Right lung (tissue), 10 donors: ENCODE data around the gene CUEDC2. TPM values are rescaled to one million over a fixed set of nuclear protein-coding genes. Genes with fewer than 3 reads are reported as not detected.

Experiments used
- DNase-seq, 2 donors: peaks; one replicate each; pipeline ENCODE4 v3.0.0-alpha.2; 2013
- long read RNA-seq, 8 donors: transcript quantifications; one replicate each; lab custom pipeline, GENCODE V29; 2026
- polyA plus RNA-seq, 5 donors: library from polyadenylated mRNA; unstranded; fragments of 120-200 nt; gene quantifications; one replicate each; pipeline versions ENCODE4 v1.2.1 to v1.2.3, GENCODE V29; 2013; ENCODE audit warnings: inconsistent platforms in 1 of 5, low replicate concordance in 1 of 5; ENCODE audit not compliant: insufficient read length in 5 of 5, insufficient read depth in 1 of 5

The CUEDC2 gene, protein sequence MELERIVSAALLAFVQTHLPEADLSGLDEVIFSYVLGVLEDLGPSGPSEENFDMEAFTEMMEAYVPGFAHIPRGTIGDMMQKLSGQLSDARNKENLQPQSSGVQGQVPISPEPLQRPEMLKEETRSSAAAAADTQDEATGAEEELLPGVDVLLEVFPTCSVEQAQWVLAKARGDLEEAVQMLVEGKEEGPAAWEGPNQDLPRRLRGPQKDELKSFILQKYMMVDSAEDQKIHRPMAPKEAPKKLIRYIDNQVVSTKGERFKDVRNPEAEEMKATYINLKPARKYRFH
- 10 to 100 TPM; 58.7 to 90.0 (median 70.6) TPM for polyA plus RNA-seq
- long read RNA-seq, donor 1, transcript CUEDC2-201 (9 exons, 1,191 nt) = major isoform, 51 of 81 reads
- long read RNA-seq, donor 1, partial matches to known transcripts = 22 of 81 reads
- long read RNA-seq, donor 1, other reads (novel, unspliced or antisense) = 5 of 81 reads
- long read RNA-seq, donor 2, transcript CUEDC2-201 (9 exons, 1,191 nt) = major isoform, 40 of 53 reads
- long read RNA-seq, donor 2, partial matches to known transcripts = 11 of 53 reads
- long read RNA-seq, donor 2, other reads (novel, unspliced or antisense) = 0 of 53 reads
- long read RNA-seq, donor 3, transcript CUEDC2-201 (9 exons, 1,191 nt) = major isoform, 38 of 53 reads
- long read RNA-seq, donor 3, partial matches to known transcripts = 11 of 53 reads
- long read RNA-seq, donor 3, other reads (novel, unspliced or antisense) = 0 of 53 reads
- long read RNA-seq, donor 4, transcript CUEDC2-202 (3 exons, 896 nt) = minor isoform, 5 of 40 reads
- long read RNA-seq, donor 4, transcript CUEDC2-201 (9 exons, 1,191 nt) = major isoform, 24 of 40 reads
- long read RNA-seq, donor 4, partial matches to known transcripts = 9 of 40 reads
- long read RNA-seq, donor 4, other reads (novel, unspliced or antisense) = 0 of 40 reads
- long read RNA-seq, donor 5, transcript CUEDC2-201 (9 exons, 1,191 nt) = major isoform, 49 of 71 reads
- long read RNA-seq, donor 5, partial matches to known transcripts = 12 of 71 reads
- long read RNA-seq, donor 5, other reads (novel, unspliced or antisense) = 6 of 71 reads
- long read RNA-seq, donor 6, transcript CUEDC2-201 (9 exons, 1,191 nt) = major isoform, 51 of 93 reads
- long read RNA-seq, donor 6, partial matches to known transcripts = 31 of 93 reads
- long read RNA-seq, donor 6, other reads (novel, unspliced or antisense) = 6 of 93 reads
- long read RNA-seq, donor 7, transcript CUEDC2-201 (9 exons, 1,191 nt) = major isoform, 53 of 75 reads
- long read RNA-seq, donor 7, partial matches to known transcripts = 18 of 75 reads
- long read RNA-seq, donor 7, other reads (novel, unspliced or antisense) = 0 of 75 reads
- long read RNA-seq, donor 8, transcript CUEDC2-201 (9 exons, 1,191 nt) = major isoform, 17 of 25 reads
- long read RNA-seq, donor 8, partial matches to known transcripts = 6 of 25 reads
- long read RNA-seq, donor 8, other reads (novel, unspliced or antisense) = 0 of 25 reads

- DNase-seq = peak; percentile 97 to 98
Measured at GRCh38 chr10:102432162-102432950, at the start of gene CUEDC2. TSS of gene CUEDC2 (minus strand) at chr10:102432574. CDS start at chr10:102425188, 7,386 bp downstream.

DNA sequence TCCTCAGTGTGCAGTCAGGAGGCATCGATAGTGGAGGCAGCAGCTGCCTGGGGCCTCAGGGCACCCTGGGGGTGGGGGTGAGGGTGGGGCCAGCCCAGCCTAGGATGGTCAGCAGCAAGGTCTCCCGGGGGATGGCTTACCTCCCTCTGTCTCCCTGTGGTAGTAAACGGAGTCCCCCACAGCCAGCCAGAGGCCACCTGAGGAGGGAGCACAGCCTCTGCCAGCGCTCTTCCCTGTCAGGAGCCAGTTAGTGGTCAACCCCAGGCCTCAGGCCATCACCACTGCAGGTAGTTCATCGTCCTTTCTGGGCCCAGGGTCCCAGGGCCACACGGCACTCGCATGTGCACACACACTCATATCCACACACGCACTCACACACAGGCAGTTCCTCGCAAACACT, 48.0 kb upstream of the CUEDC2 start:
- DNase-seq = no peak

- no peak for DNase-seq
Measured at GRCh38 chr10:102479651-102480050, 47.3 kb upstream of the CUEDC2 start.

DNA sequence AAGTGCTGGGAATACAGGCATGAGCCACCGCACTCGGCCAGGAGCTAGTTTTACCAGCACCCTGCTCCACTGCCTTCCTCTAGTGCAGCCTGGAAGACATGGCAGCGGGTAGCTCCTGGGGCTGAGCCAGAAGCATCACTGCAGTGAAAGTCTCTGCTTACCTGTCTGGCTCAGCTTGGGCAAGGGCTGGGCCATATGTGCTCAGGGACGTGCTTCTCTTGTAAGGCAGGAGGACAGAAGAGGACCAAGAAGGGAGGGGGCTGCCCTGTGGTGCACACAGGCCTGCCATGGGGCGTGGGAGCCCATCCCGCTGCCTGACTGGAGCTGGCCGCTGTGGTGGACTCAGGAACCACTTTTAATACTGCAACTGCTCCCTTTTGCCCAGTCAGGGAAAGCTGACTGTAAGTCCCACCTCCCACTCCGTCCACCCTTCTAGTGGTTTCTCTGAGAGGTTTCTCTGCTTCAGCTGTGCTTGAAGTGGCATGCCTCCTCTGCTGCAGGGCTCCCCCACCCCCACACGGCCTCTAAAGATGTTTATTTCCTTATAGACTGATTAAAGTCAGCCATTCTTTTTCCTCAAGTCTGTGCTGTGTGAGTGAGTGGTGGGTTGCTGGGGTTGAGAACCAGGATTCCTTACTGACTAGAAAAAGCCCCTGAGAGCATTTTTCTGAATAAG, 44.2 kb upstream of the CUEDC2 start:
- peak in 1 of 2 donors; percentile 37 for DNase-seq

- no peak for DNase-seq
Measured at GRCh38 chr10:102475451-102476040, 43.2 kb upstream of the CUEDC2 start.

GRCh38 chr10:102473445-102474331, 41.3 kb upstream of the CUEDC2 start:
- DNase-seq = no peak

GRCh38 chr10:102470579-102471546, 38.5 kb upstream of the CUEDC2 start:
- no peak for DNase-seq

- DNase-seq = no peak
Measured at GRCh38 chr10:102468683-102469082, 36.3 kb upstream of the CUEDC2 start.

DNA sequence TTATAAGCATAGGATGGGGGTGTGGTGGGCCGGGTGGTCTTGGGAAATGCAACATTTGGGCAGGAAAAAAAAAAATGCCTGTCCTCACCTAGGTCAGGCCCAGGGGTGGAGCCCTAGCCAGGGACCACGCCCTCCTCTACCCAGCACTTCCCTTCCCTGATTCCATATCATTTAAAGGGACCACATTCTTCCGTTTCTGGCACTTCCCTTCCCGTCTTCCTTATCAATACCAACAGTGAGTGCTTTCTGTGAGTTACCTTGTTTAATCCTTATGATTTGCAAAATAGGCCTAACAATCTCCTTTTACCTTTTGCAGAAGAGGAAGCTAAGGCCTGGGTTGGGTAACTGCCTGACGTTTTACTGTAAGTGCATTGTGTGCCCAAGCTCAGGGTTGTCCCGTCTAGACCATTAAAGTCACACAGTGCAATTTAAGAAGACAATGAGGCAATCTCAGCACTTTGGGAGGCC, 35.6 kb upstream of the CUEDC2 start:
- no peak for DNase-seq

- no peak for DNase-seq
Measured at GRCh38 chr10:102467318-102467717, 34.9 kb upstream of the CUEDC2 start.

GRCh38 chr10:102465466-102465865, 33.1 kb upstream of the CUEDC2 start:
- no peak for DNase-seq

DNA sequence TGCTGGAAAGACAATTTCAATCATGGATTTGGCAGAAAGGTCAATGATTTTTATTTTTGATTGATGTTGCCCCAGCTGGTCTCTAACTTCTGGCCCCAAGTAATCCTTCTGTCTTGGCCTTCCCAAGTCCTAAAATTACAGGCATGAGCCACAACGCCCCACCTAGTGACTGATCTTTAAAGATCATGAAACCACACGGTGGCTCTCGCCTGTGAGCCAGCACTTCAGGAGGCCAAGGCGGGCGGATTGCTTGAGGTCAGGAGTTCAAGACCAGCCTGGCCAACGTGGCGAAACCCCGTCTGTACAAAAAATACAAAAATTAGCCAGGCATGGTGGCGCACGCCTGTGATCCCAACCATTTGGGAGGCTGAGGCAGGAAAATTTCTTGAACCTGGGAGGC, 31.6 kb upstream of the CUEDC2 start:
- DNase-seq = no peak

DNA sequence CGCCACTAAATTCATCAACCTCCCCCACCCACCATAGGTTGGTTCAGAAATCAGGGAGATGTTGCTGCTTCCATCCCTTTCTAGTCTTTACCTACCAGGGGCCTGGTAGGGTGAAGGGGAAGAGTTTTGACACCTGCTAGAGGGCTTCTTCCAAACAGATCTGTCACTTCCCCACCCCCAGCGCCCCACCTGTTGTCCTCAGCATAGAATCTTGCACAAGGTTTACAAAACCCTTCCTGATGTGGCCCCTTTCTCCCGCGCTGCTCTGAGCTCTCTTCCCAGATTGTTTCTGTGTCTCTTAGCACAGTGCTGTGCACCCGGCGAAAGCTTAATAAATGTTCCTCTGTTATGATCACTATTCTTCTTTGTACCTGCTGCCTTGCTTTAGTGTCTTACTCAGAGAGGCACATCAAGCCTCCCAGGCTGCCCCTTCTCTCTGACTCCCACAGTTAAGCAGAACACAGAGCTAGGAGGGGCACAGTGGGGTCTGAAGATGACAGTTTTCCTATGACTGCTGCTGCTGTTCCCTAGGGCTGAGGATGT, 30.2 kb upstream of the CUEDC2 start:
- no peak for DNase-seq

DNA sequence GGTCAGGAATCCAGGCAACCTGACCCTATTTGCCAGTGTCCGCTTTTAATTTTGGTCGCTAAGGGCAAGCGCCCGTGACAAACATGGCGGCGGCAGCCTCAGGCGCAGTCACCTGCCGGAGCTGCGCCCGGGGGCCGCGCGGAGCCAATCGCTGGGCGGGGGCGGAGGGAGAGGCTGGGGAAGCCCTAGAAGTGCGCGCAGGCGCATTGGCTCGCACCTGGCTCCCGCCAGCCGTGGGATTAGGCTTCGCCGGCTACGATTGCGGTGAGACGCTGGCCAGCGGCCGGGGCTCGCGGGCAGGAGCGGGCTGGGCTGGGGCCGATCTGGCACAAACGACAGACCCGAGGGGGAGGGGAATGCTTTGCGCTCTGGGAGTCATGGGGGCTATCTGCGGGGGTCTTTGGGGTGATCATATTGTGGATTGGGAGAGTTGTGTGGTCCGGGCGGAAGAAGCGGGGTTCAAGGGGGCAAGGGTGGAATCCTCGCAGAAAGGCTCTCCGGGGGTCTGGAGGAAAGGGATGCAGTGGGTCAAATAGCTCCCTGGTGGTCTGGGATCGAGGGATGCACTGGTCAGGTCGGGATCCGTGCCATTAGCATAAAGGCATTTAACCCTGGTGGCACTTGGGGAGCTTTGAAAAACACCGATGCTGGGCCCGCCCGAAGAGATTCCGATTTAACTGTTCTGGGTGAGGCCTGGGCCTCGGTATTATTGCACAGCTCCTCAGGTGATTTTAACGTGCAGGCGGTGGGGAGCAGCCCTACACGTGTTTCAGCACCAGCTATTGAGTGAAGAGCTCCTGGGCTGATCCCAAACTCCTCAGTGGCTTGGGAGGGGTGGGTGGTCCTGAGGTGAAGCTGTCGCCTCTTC, 29.0 kb upstream of the CUEDC2 start:
- peak; percentile 82 to 84 for DNase-seq

DNA sequence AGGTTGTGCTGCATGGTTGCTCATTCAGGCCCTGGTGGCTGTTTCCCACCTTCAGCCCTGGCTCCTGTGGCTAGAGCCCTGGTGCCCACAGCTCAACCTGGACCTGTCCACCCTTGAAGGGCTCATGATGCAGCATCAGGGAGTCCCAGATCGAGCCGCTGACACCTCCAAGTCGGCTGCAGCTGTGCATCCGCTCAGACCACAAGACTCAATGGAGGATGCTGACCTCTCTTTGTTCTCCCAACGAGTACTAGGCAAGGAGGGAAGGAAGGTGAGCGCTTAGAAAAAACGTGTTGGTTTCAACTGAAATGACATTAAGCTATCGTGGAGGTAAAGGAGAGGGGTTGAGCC, 28.4 kb upstream of the CUEDC2 start:
- DNase-seq = no peak

GRCh38 chr10:102458656-102459055, 26.3 kb upstream of the CUEDC2 start:
- DNase-seq = no peak
